H9 (cell line): Measurements from ENCODE around the gene UCMA. TPM values are rescaled to one million over a fixed set of nuclear protein-coding genes. Genes with fewer than 3 reads are reported as not detected.

Source experiments
- DNase-seq: peaks from one replicate; pipeline ENCODE4 v3.0.0-alpha.2; 2017
- H2AFZ ChIP-seq: one replicate; pipeline ENCODE4 v1.6.1; 2013; ENCODE audit warnings: mild to moderate bottlenecking, low read length, control low read depth, moderate library complexity
- H2AK5ac ChIP-seq: 2 replicates; pipeline ENCODE4 v1.6.1; 2013; ENCODE audit warnings: low read length, control low read depth, mixed read lengths; ENCODE audit not compliant: insufficient read length
- H2BK120ac ChIP-seq: one replicate; pipeline ENCODE4 v1.6.1; 2013; ENCODE audit warnings: low read depth, mild to moderate bottlenecking, low read length, control low read depth, inconsistent platforms; ENCODE audit not compliant: poor library complexity, severe bottlenecking
- H2BK12ac ChIP-seq: 2 replicates; pipeline ENCODE4 v1.6.1; 2013; ENCODE audit warnings: low read length, control low read depth, mixed read lengths, low read depth; ENCODE audit not compliant: insufficient read length
- H2BK15ac ChIP-seq: 2 replicates; pipeline ENCODE4 v1.6.1; 2013; ENCODE audit warnings: low read depth, low read length, control low read depth
- H2BK20ac ChIP-seq: one replicate; pipeline ENCODE4 v1.6.1; 2013; ENCODE audit warnings: low read depth, mild to moderate bottlenecking, low read length, control low read depth, inconsistent platforms; ENCODE audit not compliant: poor library complexity, severe bottlenecking
- H2BK5ac ChIP-seq: 2 replicates; pipeline ENCODE4 v1.6.1; 2013; ENCODE audit warnings: low read length, control low read depth, mixed read lengths; ENCODE audit not compliant: insufficient read length
- H3K14ac ChIP-seq: 2 replicates; pipeline ENCODE4 v1.6.1; 2013; ENCODE audit warnings: low read length, control low read depth; ENCODE audit not compliant: insufficient read depth
- H3K18ac ChIP-seq: 2 replicates; pipeline ENCODE4 v1.6.1; 2013; ENCODE audit warnings: low read depth, mild to moderate bottlenecking, mixed read lengths, low read length, control low read depth; ENCODE audit not compliant: insufficient read length
- H3K23ac ChIP-seq: 2 replicates; pipeline ENCODE4 v1.6.1; 2013; ENCODE audit warnings: low read length, control low read depth, mixed read lengths, low read depth; ENCODE audit not compliant: insufficient read length
- H3K23me2 ChIP-seq: 2 replicates; pipeline ENCODE4 v1.6.1; 2013; ENCODE audit warnings: low read depth, mild to moderate bottlenecking, mixed read lengths, low read length, control low read depth; ENCODE audit not compliant: insufficient read length, poor library complexity, severe bottlenecking
- H3K27ac ChIP-seq: 2 replicates; pipeline ENCODE4 v1.5.1; 2013; ENCODE audit warnings: low read length, control low read depth, mixed read lengths, low read depth; ENCODE audit not compliant: insufficient read length
- H3K27me3 ChIP-seq: 2 replicates; pipeline ENCODE4 v1.6.1; 2013; ENCODE audit warnings: low read length, control low read depth, inconsistent platforms; ENCODE audit not compliant: insufficient read depth
- H3K4ac ChIP-seq: 2 replicates; pipeline ENCODE4 v1.6.1; 2013; ENCODE audit warnings: low read depth, mild to moderate bottlenecking, control low read depth, inconsistent platforms, low read length, moderate library complexity
- H3K4me1 ChIP-seq: 2 replicates; pipeline ENCODE4 v1.6.1; 2013; ENCODE audit warnings: low read length, control low read depth, inconsistent platforms; ENCODE audit not compliant: insufficient read depth
- H3K4me2 ChIP-seq: 2 replicates; pipeline ENCODE4 v1.6.1; 2013; ENCODE audit warnings: low read length, control low read depth, mixed read lengths; ENCODE audit not compliant: insufficient read length, insufficient read depth
- H3K56ac ChIP-seq: 2 replicates; pipeline ENCODE4 v1.6.1; 2013; ENCODE audit warnings: low read depth, mild to moderate bottlenecking, mixed read lengths, low read length, control low read depth; ENCODE audit not compliant: insufficient read length
- H3K79me1 ChIP-seq: 2 replicates; pipeline ENCODE4 v1.6.1; 2013; ENCODE audit warnings: low read depth, mild to moderate bottlenecking, moderate library complexity, low read length, control low read depth, inconsistent platforms; ENCODE audit not compliant: insufficient read depth, poor library complexity, severe bottlenecking
- H3K79me2 ChIP-seq: 2 replicates; pipeline ENCODE4 v1.6.1; 2013; ENCODE audit warnings: low read length, control low read depth, inconsistent platforms; ENCODE audit not compliant: insufficient read depth
- H3K9ac ChIP-seq: 2 replicates; pipeline ENCODE4 v1.6.1; 2013; ENCODE audit warnings: low read length, control low read depth, mixed read lengths; ENCODE audit not compliant: insufficient read length; ENCODE audit errors: extremely low read depth
- H3K9me3 ChIP-seq: one replicate; pipeline ENCODE4 v1.6.1; 2013; ENCODE audit warnings: low read depth, low read length, inconsistent platforms; ENCODE audit not compliant: control insufficient read depth
- H3T11ph ChIP-seq: one replicate; pipeline ENCODE4 v1.6.1; 2013; ENCODE audit warnings: mild to moderate bottlenecking, low read length, control low read depth, inconsistent platforms
- H4K20me1 ChIP-seq: one replicate; pipeline ENCODE4 v1.6.1; 2013; ENCODE audit not compliant: control insufficient read depth, insufficient read length, insufficient read depth
- H4K5ac ChIP-seq: 2 replicates; pipeline ENCODE4 v1.6.1; 2013; ENCODE audit warnings: low read depth, mild to moderate bottlenecking, mixed read lengths, low read length, control low read depth; ENCODE audit not compliant: insufficient read length
- H4K8ac ChIP-seq: replicated peaks from 2 replicates; pipeline ENCODE4 v1.6.1; 2013; ENCODE audit warnings: low read length, control low read depth, mixed read lengths, low read depth; ENCODE audit not compliant: insufficient read length
- H4K91ac ChIP-seq: 2 replicates; pipeline ENCODE4 v1.6.1; 2013; ENCODE audit warnings: low read depth, mild to moderate bottlenecking, moderate library complexity, mixed read lengths, low read length, control low read depth; ENCODE audit not compliant: insufficient read length
- H3K27ac Mint-ChIP-seq, 3 experiments: 2 replicates in 2 of 3; 3 replicates in 1 of 3; pipeline ENCODE4 v1.8.0; 2020 to 2021; ENCODE audit warnings: mixed read lengths in 3 of 3, mild to moderate bottlenecking in 1 of 3, moderate library complexity in 1 of 3
- H3K27me3 Mint-ChIP-seq: 2 replicates; pipeline ENCODE4 v1.8.0; 2021; ENCODE audit warnings: low read depth, mild to moderate bottlenecking, moderate library complexity, mixed read lengths
- H3K36me3 Mint-ChIP-seq, 3 experiments: 2 replicates in 2 of 3; 3 replicates in 1 of 3; pipeline ENCODE4 v1.8.0; 2020 to 2021; ENCODE audit warnings: low read depth in 3 of 3, mixed read lengths in 3 of 3; ENCODE audit not compliant: insufficient read depth in 1 of 3
- H3K4me1 Mint-ChIP-seq, 2 experiments: 2 replicates each; pipeline ENCODE4 v1.8.0; 2020; ENCODE audit warnings: mixed read lengths in 2 of 2
- H3K4me3 Mint-ChIP-seq, 2 experiments: 2 replicates in 1 of 2; 3 replicates in 1 of 2; pipeline ENCODE4 v1.8.0; 2020 to 2021; ENCODE audit warnings: mild to moderate bottlenecking in 2 of 2, mixed read lengths in 2 of 2, moderate library complexity in 1 of 2
- H3K9me3 Mint-ChIP-seq, 2 experiments: 2 replicates in 1 of 2; 3 replicates in 1 of 2; pipeline ENCODE4 v1.8.0; 2020; ENCODE audit warnings: mild to moderate bottlenecking in 2 of 2, mixed read lengths in 2 of 2, moderate library complexity in 1 of 2
- WGBS: extraction: QIAGEN DNeasy Blood & Tissue Kit; methylation state at CpG from one replicate; pipeline ENCODE4 v1.1.7; 2013; ENCODE audit warnings: missing lambda C conversion rate, low lambda C conversion rate, mixed read lengths; ENCODE audit not compliant: insufficient read length; ENCODE audit errors: extremely low coverage; 5-methylcytosine and 5-hydroxymethylcytosine counted together
- total RNA-seq: library from RNA; stranded (reverse); gene quantifications from 2 replicates; pipeline ENCODE4 v1.2.1, GENCODE V29; 2021
- TF ChIP-seq, protein P1 (sequence below): fragments of 200-600 bp; sonication (generic); conservative IDR thresholded peaks from 3 replicates; pipeline ENCODE4 v1.8.0; 2021; ENCODE audit warnings: antibody characterized with exemption, mild to moderate bottlenecking

The UCMA gene
- total RNA-seq, 1 experiment from 2014 or later, result not detected

GRCh38 chr10:13190816-13191215 is 43.4 kb downstream of the UCMA start:
- TF ChIP-seq, protein P1, sequence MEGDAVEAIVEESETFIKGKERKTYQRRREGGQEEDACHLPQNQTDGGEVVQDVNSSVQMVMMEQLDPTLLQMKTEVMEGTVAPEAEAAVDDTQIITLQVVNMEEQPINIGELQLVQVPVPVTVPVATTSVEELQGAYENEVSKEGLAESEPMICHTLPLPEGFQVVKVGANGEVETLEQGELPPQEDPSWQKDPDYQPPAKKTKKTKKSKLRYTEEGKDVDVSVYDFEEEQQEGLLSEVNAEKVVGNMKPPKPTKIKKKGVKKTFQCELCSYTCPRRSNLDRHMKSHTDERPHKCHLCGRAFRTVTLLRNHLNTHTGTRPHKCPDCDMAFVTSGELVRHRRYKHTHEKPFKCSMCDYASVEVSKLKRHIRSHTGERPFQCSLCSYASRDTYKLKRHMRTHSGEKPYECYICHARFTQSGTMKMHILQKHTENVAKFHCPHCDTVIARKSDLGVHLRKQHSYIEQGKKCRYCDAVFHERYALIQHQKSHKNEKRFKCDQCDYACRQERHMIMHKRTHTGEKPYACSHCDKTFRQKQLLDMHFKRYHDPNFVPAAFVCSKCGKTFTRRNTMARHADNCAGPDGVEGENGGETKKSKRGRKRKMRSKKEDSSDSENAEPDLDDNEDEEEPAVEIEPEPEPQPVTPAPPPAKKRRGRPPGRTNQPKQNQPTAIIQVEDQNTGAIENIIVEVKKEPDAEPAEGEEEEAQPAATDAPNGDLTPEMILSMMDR, result no peak
- no peak overlapping the region for H3K4me3 Mint-ChIP-seq
- Histone ChIP-seq H3K27ac (no peak overlapping the region), H3K9me3 (no peaks in the 10 kb centered on the region), H3K4me2 (no peak overlapping the region), H3K79me2 (no peaks in the 10 kb centered on the region), H3K27me3 (no peaks in the 10 kb centered on the region), H3K18ac (no peak overlapping the region), H2AK5ac (no peak overlapping the region), H3K23ac (no peak overlapping the region), H4K5ac (no peak overlapping the region), H4K20me1 (no peaks in the 10 kb centered on the region), H3K79me1 (no peaks in the 10 kb centered on the region), H3K14ac (no peak overlapping the region), H4K91ac (no peak overlapping the region), H3T11ph (no peak overlapping the region), H2BK12ac (no peak overlapping the region), H2AFZ (no peak overlapping the region), H3K4me1 (no peaks in the 10 kb centered on the region), H3K9ac (no peak overlapping the region), H2BK20ac (no peak overlapping the region), H3K23me2 (no peaks in the 10 kb centered on the region), H2BK5ac (no peak overlapping the region), H2BK120ac (no peak overlapping the region), H2BK15ac (no peak overlapping the region), H4K8ac (no peak overlapping the region), H3K4ac (no peak overlapping the region), H3K56ac (no peak overlapping the region)
- peaks cover 65 to 91% (median 86%) of the 10 kb centered on the region in 3 experiments for H3K36me3 Mint-ChIP-seq
- peak overlapping the region in 1 of 3 experiments; percentile 8; a peak in 1 of 7 replicates for H3K27ac Mint-ChIP-seq
- H3K27me3 Mint-ChIP-seq, result no peaks in the 10 kb centered on the region
- H3K9me3 Mint-ChIP-seq, result peaks cover 2 to 5% of the 10 kb centered on the region in 2 experiments; a peak in 4 of 5 replicates
- no peaks in the 10 kb centered on the region for H3K4me1 Mint-ChIP-seq
- no peak for DNase-seq
- WGBS, result no CpG with 5 or more reads among the region's 3 CpGs
